ENCODE data around the gene AP5Z1.
A peak's percentile ranks its signal among the peaks of the same experiment; 100 is the strongest.

The AP5Z1 gene

DNA sequence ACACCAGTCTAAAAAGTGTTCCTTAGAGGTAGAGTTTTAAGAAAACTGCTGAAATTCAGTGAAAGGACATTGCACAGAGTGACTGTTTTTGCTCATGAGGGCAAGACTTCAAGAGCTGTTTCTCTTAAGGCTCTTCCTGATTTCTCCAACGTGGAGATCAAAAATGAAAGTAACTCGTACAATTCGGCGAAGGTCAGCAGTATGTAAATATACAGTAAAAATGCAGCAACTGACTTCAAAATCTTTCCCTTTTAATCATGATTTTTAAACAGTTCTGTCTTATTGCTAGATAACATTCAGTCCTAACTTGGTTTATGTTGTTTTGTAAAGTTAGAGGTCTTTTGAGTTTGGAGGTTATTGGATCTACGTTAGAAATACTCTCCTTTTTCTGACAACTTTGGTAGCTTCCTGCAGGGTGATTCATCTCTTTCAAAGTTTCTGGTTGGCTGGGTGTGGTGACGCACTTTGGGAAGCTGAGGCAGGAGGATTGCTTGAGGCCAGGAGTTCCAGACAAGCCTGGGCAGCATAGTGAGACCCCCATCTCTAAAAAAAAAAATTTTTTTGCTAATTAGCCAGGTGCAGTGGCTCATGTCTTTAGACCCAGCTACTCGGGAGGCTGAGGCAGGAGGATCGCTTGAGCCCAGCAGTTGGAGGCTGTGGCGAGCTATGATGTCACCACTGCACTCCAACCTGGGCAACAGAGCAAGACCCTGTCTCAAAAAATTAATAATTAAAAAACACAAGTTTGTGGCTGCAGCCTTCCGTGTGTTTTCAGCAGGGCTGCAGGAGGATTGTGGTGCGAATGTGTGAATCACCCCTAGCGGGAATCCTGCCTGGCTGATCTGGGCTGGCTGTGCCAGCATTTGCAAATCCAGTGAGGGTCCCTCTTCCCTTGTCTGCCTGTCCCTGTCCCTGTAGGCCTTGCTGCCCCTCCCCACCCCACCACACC, 29.2 kb upstream of the AP5Z1 start:
- DNase-seq (ENCODE audit: low read depth) = no peak

DNA sequence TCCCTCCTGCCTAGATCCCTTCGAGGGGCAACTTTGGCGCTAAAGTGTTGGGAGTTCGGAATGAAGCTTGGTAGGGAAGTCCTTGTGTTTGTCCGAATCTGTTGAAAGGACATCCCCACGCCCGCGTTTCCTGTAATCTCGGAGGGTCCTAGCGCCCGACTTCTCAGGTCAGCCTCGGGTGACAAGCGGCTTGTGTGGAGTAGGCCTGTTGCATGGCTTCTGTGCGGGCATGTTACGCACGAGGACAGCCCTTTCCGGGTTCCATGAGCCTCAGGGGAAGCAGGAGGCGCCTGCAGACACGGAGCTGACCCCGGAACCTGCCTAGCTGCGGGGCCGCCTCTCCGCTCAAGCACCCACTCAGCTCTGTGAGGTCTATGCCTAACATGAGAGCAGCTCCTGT, 28.4 kb upstream of the AP5Z1 start:
- DNase-seq (ENCODE audit: low read depth) = no peak

DNA sequence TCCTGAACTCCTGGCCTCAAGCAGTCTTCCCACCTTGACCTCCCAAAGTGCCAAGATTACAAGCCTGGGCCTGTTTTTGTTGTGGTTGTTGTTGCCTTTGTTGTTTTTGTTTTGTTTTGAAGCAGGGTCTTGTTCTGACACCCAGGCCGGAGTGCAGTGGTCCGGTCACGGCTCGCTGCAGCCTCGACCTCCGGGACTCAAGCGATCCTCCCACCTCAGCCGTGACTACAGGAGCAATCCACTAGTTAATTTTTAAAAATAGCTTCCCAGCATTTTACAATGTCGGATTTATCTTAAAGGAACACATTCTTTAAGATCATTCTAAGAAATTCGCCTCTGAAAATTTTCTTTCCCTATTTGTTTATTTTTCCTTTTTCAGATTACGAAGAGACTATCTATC, 27.7 kb upstream of the AP5Z1 start:
- no peak for DNase-seq (ENCODE audit: low read depth)

DNA sequence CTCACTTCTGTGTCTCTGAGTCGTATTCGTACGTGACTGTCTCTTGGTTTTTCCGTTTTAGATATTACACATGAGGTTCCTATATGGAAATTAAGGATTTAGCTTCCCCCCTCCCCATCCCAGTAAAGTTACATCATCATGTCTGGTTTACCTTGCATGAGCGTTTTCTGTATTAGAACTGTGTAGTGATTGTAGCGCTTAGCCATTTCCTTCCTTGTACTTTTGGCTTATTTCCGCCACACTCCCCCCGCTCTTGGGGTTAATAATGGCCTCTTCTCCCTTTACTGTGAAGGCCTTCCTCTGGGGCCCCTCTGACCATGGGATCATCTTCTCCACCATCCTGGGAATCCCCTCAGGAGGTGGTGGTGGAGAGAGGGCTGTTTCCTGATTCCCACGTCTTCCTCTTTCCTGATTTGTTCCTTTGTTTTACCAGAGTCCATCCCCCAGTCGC, 27.2 kb upstream of the AP5Z1 start:
- DNase-seq (ENCODE audit: low read depth) = no peak

DNA sequence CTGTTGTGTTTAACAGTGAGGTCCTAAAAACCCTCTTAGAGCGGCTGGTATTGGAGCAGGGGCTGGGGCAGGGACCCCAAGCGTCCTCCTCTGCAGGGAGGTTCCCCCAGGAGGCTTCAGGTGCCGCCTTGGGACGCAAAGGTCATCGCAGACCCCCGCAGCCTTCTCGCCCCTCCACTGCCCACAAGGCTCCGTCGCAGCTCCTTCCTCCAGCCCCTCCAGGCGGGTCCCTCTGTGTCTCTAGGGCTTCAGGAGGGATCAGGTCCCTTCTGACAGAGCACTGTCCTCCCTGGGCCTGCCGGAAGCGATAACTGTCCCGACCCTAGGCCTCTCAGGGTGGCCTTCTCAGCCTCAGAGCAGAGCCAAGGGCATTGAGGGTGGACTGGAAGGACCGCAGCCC, 26.1 kb upstream of the AP5Z1 start:
- DNase-seq (ENCODE audit: low read depth) = no peak

DNA sequence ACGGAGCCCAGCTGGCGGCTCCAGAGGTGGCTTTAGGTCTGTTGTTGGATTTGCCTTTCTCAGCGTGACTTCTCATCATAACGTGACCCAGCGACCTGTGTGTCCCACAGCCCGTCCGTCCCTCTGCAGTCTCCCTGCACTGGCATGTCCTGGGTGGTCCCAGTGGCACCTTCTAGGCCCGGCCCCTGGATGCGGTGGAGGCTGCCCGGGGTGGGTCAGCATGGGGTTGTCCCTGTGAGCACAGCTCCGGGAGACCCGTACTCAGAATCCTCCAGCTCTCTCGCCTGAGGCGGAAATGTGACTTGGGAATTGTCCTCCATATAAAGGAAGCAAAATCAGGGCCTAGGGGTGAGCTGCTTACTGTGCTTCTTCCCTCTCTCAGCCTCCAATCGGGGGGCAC, 25.6 kb upstream of the AP5Z1 start:
- DNase-seq (ENCODE audit: low read depth) = no peak

DNA sequence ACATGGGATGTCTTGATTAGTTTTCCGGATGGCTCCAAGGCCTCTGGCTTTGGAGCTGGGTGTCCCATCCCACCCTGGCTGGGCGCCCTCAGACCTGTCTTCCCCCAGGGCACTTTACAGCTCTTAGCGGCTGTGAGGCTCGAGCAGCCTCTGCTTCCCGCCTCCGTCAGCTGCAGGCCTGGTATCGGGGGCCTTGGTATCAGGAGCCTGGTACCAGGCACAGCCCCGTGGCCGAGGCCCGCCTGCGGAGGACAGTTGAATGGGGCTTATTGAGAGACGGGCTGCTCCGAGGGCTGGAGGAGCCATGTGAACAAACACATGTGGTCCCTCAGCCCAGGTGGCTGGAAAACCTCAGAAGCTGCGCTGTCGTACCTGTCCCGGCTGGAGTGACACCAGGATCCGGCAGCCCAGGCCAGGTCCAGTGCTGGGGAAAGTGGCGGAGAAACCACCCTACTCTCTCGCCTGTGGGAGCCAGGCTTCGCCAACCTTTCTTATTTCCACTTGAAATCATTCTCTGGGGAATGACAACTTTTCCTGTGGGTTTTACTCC, 23.9 kb upstream of the AP5Z1 start:
- DNase-seq (ENCODE audit: low read depth) = no peak

DNA sequence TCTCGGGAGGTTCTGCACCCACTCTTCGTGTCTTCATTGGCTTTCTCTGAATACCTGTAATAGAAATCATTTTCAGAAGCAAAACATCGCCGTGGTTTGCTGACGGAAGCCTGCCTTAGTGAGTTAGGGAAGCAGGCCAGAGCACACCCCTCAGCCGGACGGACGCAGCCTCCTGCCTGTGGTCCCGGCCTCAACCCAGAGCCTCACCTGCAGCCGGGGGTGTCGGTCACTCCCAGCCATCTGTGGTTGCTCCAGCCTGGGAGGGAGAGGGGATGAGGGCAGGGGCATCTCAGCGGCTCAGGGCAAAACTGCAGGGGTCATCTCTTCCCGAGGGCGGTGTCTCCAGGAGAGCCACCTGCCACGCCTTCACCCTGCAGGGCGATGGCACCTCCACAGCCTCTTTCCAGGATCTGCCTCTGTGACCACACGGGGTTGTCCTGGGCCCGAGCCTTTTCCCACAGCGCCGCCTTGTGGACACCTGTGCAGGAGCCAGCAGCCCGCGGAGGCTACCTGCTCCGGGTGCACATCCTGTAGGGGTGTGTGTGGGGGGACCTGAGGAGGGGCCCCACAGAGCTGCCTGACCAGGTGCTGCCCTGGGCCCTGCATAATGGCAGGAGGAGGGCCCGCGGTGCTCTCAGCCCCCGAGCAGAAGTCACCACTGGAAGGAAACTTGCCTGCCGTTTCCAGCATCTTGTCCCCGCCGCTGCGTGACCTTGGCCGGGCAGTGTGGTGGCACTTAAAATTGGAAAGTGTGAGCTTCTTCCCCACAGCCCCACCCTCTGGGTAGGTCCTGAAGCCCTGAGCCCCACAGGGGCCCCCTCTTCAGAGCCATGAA, 21.6 kb upstream of the AP5Z1 start:
- peak; percentile 76 for DNase-seq (ENCODE audit: low read depth)

DNA sequence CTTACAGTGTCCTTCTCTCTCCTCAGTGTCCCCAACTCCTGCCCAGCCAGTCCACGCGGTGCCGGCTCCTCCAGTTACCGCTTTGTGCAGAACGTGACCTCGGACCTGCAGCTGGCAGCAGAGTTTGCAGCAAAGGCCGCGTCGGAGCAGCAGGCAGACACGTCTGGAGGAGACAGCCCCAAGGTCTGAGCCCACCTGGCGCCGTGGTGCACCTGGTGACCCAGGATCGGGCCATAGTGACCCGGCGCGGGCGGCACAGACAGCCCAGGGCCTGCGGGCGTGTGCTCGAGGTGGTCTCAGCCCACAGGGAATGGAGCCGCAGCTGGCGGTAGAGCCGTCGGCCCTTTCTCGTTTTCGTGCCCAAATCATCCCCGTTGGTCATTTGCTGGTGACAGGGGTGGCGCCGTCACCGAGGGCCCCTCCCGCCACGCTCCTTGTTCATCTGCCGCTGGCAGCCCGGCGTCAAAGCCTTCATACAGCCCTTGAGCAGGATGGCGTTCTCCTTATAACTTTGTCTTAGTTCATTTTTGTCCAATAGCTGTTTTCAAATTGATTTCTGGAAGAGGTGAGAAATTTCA, 20.9 kb upstream of the AP5Z1 start:
- DNase-seq (ENCODE audit: low read depth) = no peak

DNA sequence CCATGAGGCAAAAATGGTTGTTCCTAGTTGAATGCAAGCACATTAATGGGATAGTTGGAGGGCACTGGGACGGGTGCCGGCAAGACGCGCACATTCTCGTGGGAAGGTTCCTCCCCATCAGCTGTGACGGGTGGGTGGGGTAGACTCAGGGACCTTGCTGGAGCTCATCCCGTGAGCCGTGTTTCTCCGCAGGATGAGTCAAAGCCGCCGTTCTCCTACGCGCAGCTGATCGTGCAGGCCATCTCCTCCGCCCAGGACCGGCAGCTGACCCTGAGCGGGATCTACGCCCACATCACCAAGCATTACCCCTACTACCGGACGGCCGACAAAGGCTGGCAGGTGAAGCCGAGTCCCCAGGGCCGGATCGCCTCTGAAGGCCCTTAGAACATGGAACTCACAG, 20.4 kb upstream of the AP5Z1 start:
- DNase-seq (ENCODE audit: low read depth) = no peak

DNA sequence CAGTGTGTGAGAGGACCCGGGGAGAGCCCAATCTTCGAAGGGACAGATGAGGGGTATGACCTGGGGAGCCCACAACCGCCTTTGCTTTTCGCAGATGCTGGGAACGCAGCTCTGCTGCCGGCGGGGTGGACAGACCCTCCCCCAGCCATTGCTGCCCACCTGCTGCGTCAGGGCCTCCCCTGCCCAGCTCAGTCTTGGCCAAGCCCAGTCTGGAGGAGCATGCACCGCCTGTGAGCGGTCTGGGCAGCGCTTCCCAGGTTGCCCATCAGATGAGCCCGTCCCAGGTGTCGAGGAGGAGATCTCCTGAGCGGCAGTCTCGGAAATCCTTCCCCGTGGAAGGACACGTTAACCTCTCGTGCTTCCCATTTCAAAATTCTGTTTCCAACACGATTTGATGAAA, 17.3 kb upstream of the AP5Z1 start:
- no peak for DNase-seq (ENCODE audit: low read depth)

DNA sequence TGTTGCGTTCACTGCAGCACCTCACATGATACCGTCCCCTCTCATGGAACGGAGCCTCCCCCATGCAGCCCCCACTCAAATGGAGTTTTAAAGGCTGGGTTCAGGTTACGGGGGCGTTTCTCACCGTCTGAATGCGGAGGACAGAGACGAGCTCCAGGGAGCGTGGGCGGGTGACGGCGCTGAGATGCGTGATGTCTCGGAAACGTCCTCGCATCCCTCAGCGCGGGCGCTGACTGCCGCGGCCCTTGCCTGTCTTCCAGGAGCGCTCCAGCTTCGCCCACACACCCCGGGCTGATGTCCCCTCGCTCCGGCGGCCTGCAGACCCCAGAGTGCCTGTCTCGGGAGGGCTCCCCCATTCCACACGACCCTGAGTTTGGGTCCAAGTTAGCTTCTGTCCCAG, 16.6 kb upstream of the AP5Z1 start:
- no peak for DNase-seq (ENCODE audit: low read depth)

DNA sequence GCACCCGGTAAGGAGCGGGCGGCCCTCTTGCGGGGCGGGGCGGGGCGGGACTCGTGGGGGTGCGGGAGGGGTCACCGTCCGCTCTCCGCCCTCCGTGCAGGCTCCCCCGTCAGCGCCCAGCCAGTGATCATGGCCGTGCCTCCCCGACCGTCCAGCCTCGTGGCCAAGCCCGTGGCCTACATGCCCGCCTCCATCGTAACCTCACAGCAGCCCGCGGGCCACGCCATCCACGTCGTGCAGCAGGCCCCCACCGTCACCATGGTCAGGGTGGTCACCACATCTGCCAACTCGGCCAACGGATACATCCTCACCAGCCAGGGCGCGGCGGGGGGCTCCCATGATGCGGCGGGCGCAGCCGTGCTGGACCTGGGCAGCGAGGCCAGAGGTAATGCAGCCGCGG, 16.2 kb upstream of the AP5Z1 start:
- no peak for DNase-seq (ENCODE audit: low read depth)

DNA sequence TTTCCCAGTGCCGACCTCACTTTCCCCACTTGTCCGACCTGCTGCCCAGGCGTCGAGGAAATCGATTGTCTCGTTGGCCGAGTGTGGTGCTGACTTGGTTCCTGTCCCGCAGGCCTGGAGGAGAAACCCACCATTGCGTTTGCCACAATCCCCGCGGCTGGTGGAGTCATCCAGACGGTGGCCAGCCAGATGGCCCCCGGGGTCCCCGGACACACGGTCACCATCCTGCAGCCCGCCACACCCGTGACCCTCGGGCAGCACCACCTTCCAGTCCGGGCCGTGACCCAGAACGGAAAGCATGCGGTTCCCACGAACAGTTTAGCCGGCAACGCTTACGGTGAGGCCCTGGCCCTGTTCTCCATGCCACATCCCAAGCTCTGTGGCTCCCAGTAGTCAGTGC, 14.5 kb upstream of the AP5Z1 start:
- no peak for DNase-seq (ENCODE audit: low read depth)

DNA sequence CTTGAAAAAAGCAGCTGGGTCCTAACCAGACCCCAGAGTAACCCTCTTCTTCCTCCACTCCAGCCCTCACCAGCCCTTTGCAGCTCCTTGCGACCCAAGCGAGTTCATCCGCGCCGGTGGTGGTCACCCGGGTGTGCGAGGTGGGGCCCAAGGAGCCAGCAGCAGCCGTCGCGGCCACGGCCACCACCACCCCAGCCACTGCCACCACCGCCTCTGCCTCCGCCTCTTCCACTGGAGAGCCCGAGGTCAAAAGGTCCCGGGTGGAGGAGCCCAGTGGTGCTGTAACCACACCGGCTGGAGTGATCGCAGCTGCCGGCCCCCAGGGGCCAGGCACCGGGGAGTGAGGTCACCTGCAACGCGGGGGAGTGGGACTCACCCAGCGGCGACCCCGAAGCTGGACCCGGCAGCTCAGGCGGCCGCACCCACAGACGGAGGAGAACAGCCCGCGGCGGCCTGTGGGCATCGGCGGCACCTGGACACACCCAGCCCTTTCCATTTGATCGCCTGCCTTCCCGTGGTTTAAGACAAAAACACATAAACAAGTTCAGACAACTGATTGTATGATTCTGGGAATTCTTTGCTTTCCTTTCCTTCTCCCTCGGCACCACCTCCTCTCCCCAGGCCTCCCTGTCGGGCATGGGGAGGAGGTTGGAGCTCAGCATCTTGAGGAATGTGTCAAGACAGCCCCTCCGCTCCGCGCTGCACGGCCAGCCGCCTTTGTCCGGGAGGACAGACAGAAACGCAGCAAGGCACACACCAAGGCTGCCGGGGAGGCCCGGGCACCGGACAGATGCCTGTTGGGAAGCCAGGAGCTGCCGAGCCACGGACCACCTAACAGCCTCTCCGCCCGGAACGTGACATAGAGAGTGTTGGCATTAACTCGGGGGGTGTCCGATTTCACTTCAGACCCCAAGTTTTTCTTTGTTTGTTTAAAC, 13.0 kb upstream of the AP5Z1 start:
- DNase-seq (ENCODE audit: low read depth) = no peak

DNA sequence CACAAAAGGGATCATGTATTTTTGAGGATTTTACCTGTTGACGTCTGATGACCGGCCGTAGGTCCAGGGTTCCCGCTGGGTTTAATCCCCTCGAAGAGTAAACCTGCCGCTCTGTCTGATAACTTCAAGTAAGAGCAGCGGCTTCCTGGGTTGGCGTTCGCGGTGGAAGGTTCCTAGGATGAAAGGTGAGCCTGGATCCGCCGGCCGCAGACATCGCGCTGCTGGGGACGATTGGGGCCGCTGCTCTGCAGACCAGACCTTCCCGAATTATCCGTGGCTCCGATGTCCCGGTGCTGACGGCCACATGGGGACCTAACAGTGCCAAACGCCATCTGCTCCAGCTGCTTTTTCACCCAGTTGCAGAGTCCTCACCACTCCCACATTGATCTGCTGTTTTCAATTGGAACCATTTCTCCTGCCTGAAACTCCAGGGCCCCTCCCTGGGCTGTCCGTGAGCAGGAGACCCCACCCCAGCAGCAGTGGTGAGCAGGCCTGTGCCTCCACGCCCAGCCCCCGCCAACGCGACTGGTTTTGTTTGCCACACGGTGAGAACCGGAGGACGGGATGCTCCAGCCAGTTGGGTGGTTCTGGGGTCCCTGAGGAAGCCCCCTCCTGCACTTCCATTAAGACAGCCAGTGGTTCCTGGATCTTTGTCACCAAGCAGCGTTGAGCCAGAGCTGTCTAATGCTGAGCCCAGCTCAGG, 12.2 kb upstream of the AP5Z1 start:
- DNase-seq (ENCODE audit: low read depth) = no peak

DNA sequence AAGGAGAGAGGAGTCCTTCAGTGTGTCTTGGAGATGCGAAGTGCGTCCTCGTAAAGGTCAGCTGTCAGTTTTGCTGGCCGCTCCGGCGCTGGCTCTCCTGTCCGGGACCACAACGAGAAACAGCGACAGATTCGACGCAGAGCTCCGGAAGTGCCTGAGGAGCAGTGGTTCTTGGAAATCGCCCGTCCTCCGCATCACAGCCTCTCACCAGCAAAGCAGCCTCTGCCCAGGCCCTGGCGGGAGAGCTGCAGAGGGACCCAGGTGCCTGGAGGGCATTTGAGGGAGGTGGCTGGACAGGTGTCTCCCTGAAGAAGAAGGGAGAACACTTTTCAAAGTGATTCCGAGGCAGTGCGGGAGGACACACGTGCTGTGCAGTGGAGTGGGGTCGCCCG, 11.6 kb upstream of the AP5Z1 start:
- DNase-seq (ENCODE audit: low read depth) = no peak

DNA sequence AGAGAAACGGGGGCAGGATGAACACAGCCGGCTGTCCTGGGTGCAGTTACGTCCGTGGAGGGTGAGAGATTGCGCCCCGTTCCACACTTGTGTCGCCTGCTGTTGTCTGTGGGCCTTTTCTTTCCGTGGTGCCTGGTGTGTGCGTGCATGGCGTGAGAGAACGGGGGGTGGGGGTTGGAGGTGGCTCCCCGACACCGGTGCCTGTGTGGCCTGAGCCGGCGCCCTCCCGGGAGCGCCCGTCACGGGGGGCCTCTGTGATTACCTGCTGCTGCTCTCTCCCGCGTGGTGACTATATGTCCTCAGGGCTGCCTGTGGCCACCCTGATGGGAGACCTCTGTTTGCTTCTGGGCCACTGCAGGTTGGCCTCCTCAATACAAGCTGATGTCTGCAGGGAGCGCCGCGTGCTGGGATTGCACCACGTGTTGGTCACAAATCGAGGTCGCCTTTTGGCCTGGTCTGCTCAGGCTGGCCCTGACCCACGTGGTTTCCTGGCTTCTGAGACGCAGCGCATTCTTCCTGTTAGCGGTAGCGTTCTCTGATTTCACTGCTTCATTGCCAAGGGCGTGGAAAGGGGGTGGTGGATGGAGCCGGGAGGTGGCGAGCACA, 10.9 kb upstream of the AP5Z1 start:
- DNase-seq (ENCODE audit: low read depth) = no peak

DNA sequence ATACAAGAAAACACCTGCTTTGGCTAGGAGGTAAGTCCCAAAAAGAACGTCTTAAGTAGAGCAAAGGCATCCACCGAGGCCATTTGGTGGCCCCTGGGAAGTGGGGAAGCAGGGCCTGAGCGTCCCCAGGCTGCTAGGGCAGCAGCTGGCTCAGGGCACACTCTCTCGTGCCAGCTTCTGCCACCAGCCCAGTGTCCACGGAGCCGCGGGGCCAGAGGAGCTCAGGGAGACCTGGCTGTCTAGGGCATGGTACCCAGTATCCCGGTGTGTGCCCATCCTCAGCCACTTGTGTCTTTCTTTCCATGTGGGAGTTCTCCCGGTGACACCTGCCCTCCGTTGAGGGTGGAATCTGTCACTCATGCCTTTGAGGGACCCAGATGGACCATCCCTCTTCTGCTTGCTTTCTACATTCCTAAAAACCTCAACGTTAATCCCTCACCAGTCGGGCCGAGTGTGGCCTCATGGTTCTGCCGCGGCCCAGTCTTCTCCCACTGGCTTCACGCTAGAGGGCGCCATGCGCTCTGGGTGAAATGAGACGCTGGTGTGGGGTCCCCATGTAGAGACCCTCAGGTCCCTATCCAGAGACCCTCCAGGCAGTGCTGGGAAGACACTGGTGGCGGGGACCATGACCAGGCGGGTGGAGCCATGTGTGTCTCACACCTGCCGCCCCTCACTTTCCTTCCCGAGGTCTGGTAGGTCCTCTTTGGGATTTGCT, 9.5 kb upstream of the AP5Z1 start:
- no peak for DNase-seq (ENCODE audit: low read depth)

Data from activated T-helper 1 cell treated with Interleukin-2 at 50 U/mL for 16 hours (primary cell).